HG03066 (cell line): ENCODE data around the gene ITPR1.

ENCODE experiments used
- ATAC-seq: cut with Tn5 transposase; IDR thresholded peaks from one replicate; pipeline ENCODE4 v1.9.1; 2021; ENCODE audit warnings: low read depth; ENCODE audit not compliant: unreplicated experiment

ITPR1 gene

DNA sequence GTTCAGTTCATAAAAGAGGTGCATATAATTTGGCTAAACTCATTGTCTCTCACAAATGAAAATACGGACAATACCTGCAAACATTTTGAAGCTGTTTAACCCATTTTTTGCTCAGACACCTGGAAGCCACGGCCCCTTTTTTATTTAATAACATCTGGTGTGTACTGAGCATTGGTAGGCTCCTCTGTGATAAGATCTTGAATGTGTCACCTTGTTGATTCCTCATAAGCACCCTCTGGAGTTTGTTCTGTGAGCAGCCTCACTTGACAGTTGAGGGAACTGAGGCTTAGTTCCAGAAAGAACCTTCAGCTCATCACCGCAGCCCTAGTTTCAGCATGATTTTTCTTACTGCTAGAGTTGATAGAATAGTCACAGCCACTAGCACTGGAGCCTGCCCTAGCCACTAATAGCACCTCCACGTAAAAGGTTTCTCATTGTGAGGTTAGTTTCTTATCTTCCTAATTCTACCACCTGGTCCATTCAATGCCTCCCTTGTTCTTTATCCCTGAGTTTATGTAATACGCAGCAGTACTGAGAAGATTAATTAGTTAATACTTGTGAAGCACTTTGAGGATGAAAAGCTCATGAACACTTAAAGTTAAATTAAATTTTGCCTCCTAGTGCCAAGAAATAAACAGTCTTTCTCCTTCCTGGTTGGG, 71.9 kb downstream of the ITPR1 start:
- no peak for ATAC-seq

DNA sequence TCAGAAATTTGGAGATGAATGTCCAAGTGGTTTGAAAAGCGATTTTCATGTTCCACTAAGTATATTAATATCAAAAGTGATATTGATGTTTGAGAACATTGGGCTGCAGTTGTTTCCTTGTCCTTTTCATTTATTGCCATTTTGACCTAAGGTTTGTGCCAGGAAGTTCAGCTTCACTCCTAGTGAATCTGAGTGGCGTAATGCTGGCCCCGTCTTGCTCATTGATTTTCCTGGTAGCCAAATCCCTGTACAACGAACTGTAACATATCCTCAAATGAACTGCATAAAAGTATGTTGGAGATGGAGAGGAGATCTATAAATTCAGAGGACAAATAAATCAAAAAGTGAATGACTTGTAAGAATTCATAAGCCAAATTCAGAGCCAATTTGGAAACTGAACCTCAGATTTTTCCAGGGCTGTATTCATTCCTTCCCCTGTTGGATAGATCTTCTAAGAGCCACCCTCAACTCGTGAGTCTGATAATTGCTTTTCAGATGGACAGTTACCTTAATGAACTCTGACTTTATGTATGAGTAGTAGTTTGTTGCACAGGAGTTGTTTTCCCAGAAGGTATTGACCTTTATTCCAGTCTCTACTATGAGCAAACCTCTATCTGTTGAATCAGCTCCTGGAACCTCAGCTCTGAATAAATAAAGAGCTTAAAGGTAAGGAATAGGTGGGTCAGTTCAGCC, 72.8 kb downstream of the ITPR1 start:
- no peak for ATAC-seq

DNA sequence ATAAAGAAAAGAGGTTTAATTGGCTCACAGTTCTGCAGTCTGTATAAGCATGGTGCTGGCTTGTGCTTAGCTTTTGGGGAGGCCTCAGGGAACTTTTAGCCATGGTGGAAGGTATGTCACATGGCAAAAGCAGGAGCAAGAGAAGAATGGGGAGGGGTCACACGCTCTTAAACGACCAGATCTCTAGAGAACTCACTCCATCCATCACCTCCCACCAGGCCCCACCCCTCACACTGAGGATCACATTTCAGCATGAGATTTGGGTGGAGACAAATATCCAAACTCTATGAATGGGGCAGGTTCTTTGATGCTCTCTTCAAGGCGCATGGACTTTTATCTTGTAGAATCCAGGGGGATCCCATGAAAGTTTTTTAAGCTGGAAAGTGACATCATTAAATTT, 75.7 kb downstream of the ITPR1 start:
- ATAC-seq: no peak

DNA sequence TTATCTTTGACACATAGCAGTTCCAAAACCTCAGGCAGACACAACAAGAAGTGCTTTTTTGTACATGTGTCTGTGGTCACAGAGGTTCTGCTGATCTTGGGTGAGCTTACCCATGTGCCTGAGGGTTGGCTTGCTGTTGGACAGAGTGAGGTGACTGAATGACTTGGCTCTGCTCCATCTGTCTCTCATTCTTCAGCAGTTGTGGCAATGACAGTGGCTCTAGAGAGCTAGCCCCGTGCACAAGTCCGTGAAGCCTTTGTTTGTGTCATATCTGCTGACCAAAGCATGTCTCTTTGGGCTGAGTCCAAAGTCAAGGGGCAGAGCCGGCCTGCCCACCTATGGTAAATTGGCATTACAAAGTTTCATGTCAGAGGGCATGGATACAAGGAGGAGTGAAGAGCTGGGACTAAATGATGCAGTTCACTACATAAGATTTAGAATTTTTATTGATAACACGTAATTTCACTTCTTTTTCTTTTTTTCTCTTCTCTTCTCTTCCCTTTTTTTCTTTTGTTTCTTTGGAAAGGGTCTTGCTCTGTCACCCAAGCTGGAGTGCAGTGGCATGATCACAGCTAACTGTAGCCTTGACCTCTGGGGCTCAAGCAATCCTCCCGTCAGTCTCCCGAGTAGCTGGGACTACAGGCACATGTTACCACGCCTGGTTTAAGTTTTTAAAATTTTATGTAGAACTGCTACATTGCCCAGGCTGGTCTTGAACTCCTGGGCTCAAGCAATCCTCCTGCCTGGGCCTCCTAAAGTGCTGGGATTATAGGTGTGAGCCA, 77.9 kb downstream of the ITPR1 start:
- no peak for ATAC-seq

DNA sequence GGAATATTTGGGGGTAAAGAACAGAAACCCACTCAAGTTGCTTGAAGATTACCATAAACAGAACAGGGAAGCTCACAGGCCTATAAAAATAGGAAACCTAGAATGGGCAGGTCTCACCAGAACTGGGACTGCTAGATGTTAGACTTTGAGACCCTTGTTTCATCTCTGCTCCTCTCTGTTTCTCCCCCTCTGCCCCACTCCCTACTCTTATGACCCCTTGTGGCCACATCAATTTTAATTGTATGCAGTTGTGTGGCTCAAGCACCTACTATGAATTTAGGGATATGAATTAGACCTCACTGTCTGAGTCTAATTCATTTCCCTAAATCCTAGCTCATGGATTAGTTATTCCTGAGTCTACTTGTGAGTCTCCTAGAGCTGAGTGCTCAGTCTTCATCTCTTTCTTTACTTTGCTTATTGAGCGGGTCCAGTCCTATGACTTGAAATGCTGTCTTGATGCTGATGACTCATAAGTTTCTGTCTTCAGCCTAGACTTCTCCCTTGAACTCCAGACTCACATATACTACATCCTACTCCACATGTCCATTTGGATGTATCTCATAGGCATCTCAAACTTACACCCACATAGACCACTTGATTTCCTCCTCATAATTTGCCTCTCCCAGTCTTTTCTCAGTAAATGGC, 78.7 kb downstream of the ITPR1 start:
- ATAC-seq: no peak

DNA sequence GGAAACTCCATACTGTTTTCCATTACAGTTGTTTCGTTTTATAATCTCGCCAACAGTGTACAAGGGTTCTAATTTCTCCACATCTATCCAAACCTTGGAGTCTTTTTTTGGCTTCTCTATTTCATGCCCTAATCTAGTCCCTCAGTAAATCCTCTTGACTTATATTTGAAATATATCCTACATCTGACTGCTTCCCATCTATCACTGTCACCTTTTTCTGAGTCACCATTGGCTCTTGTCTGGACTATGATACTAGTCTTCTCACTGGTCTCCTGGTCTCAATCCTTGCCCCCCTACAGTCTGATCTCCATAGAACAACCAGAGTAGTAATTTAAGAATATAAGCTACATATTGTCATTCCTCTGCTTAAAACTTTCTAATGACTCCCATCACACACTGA, 80.0 kb downstream of the ITPR1 start:
- no peak for ATAC-seq

DNA sequence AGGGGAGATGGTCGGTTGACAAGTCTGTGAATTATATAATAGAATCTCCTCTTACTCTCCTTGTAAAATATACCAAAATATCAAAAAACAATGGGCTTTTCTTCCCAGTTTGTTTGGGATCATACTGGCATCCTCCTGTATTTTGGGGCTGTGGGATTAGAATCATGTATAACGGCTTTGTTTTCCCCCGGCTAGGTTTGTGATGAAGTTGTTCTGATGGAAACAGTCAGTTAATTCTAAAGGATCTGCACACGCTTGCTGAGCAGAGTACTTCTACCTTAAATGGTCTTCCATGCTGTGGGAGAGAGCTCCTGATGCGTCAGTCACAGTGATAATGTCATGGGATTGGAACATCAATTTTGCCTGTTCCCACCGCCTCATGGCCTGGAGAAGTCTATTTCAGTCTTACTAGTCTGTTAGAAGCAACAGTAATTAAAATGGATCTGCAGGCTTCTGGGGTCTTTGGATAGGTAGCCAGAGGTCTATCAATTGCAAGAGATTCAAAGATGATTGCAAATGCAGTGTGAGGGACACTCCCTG, 81.3 kb downstream of the ITPR1 start:
- no peak for ATAC-seq

DNA sequence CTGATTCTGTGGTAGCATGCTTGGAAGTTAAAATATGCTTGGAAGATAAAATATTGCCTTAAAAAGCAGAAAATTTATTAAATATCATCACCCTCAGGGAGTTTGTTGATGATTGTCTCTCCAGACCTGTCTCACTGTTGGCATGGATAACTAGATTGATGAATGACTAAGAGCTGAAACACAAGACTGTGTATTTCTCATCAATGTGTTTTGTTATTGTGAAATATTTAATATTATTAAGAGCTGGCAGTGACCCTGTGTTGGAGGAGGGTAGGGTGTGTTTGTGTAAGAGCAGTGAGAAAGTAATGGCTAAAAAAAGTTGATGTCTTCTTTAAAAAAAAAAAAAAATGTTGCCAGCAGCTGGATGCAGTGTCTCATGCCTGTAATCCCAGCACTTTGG, 82.2 kb downstream of the ITPR1 start:
- ATAC-seq: no peak

DNA sequence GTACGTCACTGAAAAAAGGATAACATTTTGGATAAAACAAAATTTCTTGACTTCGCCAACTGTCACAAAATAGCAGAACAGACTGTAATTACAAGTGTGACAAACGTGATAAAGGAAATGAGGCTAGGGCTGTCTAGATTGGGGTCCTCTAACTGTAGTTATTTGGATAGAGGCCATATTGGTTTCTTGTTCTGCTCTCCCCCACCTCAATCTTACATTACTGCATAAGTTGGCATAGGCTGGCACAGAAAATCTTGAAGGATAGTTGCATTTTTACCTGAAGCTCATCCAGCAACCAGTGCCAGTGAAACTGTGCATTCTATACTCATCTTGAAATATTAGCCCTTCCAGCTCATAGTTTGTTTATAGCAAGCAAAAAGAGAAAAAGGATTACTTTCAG, 84.6 kb downstream of the ITPR1 start:
- ATAC-seq: no peak

DNA sequence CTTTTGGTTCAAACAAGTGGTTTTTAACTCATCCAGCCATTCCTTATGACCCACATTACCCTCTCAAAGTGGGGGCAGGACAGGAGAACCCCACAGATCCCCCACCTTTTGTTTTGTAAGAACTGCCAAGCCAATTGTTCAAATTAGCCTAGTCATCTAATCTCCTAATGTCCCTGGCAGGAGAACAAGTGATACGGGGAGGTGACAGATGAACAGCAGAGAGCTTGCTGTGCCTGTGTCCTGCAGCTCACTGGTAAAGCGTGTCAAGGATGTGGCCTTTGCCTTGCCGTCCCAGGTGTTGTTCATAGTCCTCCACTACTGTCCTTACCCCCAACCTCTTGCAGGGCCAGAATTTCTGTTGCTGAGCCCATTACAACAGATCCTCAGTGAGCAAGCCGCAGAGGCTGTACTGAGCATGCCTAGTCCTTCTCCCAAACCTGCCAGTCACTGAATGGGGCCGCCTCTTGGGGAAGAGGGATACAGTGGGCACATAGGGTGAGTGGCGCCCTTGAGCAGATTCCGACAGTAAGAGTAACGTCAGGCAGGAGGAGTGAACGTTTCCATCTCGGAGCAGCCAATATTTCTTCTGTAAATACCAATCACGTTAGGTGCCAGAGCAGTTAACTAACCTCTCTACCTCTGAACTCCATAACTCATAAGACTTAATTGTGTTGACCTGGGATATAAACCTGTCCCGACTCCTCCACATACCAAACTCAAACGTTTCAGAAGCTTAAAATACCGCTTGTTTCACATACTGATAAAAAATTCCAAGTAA, 87.4 kb downstream of the ITPR1 start:
- no peak for ATAC-seq

DNA sequence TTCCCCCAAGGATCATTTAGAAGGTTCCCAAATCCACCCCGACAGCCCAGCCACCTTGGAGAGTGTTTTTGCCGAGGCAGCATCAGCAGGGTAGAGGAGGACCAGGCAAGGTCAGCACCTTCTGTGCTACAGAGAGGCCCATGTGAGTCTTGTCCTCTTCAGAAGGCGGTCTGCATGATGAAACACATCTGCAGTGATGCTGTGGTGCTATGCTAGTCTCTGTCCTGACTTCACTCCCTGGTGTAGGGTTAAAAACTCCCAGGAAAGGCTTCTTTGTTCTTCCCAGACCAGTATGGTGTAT, 87.9 kb downstream of the ITPR1 start:
- no peak for ATAC-seq

DNA sequence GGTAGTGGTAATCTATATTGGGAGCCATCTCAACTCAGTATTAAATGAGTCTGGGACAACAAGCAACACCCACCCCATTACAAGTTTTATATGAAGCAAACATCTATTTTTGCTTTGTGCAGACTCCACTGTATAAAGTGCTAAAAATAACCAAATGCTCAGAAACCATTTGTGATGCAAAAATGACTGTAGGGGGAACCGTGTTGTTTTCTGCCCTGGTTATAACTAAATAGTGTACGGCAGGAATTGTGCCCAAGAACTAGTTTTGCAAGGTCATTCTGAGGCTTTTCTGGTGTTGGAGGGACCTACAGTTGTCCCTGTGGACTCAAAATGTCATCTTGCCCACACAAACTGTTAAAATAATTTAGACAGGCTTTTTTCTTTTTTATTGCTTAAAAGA, 88.3 kb downstream of the ITPR1 start:
- no peak for ATAC-seq

DNA sequence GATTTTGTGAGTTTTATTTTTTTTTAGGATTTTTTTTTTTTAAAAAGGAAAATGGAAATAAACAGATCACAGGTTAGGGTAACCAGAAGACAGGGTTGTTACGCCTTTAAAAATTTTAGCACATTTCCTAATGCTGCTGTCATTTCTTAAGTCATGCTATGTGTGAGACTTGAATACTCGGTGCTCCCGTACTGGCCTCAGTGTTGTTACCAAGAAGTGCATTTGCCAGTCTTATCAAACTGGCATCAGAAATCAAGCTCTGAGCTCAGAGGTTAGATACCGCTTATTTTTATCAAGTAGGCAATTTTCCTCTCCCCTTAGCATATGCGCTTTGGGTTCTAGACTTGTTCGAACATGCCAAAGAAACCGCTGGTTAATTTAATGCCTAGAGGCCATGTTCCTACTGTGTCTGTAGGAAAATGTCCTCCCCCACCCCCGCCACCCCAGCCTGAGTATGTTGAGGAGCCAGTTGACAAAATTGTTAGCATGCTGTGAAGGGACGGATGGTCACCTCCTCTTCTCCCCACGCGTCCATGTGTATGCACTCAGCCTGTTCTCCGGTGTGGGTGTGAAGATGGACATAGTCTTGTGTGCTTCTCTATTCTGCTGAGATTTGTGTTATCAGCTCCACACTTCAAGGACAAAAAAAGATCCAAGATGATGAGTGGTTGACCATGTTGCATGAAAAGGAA, 88.9 kb downstream of the ITPR1 start:
- no peak for ATAC-seq

DNA sequence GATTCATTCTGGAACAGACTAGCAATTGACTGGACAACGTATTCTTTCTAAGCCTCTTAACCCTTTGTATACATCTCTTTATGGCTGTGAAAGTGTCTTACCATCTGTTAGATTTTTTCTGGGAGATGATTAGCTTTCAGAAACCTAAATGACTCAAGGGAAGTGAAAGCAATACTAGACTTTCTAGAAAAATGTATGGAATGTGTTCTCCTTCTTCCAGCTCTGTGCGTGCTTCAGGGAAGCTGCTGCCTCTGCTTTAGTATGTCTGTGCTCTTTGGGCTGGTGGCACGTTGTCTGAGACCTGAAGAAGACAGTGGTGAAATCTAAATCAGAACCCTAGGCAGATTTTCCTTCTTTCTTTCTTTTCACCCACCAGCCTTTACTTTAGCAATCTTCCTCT, 89.5 kb downstream of the ITPR1 start:
- no peak for ATAC-seq

DNA sequence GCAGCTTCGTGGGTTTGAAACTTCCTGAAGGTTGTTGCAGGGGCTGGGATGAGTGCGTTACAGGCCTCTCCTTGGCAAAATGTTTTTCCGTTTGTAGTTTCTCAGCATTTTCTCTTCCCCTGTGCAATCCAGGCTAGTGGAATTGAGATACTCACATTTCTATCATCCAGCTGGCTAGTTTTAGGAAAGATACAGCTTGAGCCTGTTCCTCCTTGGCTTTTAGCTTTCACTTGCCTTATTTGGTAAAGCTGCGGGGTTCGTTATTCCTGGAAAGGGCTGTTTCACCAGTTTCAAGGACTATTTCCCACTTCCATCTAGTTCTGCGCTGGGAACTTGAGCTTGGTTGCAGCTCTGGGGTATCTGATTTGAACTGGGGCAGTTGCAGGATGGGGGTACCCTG, 90.3 kb downstream of the ITPR1 start:
- ATAC-seq: no peak

DNA sequence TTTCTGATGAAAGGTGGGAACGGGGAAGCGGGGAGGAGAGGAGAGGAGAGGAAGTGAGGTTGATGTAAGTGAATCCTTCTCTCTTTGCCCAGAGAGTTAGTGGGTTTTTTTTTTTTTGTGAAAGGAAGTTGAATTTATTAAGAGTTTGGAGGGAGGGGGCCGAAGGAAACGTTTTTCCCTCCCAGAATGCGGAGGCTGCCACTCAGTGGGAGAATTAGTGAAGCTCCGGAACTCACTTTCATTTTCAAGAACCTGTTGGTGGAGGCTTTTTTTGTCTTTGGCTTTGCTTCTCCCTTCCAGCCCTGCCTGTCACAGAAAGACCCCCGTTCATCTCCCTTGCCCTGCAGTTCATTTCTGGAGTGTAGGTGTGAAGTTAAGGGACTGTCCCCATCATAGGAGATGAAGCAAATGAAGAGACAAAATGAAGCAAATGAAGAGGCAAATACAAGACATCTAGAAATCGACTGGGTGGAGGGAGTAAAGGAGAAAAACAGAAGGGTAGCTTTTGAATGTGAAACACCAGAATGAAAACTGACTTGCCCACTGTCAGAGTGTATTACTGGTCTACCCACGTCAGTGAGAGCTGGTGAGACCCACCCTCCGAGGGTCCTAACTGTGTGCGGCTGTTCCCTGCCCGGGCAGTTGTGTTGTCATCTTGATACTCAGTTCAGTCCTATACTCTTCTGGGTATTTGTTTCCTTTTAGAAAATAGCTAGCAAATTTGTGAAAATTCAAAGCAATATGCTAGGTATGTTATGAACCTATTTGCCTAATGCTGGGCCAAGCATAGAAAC, 91.5 kb downstream of the ITPR1 start:
- ATAC-seq: peak; percentile 40

DNA sequence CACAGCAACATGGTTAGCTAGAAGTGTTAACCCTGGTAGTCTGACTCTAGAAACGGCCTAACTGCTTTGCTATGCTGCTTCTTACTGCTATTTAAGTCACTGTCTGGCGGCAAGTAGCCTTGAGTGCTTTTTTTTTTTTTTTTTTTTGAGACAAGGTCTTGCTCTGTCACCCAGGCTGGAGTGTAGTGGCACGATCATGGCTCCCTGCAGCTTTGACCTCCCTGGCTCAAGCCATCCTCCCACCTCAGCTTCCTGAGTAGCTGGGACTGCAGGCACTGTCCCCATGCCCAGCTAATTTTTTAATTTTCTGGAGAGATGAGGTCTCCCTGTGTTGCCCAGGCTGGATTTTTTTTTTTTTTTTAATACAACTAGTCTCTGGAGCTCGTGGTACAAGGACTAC, 93.2 kb downstream of the ITPR1 start:
- ATAC-seq: no peak

DNA sequence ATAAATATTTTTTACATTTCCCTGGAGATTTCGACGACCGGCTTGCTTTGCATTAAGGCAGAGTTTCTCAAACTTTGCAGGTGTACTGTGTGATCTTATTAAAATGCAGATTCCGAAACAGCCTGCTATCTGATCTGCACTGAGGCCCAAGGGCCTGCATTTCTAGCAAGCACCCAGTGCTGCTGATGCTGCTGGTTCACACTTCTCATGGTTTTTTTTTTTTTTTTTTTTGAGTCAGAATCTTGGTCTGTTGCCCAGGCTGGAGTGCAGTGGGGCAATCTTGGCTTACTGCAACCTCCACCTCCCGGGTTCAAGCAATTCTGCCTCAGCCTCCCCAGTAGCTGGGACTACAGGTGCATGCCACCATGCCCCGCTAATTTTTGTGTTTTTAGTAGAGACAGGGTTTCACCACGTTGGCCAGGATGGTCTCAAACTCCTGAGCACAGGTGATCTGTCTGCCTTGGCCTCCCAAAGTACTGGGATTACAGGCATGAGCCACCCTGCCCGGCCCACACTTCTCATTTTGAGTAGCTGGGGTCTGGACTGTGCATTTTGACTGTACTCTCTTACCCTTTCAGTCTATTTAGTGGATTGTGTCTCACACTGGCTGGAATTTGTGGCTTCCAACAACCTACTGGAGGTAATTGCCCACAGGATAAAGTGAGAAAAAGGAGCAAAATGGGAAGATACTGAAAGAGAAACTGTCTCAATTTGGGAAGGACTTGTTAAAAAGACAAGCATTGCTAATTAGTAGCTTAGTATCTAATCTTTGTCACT, 94.1 kb downstream of the ITPR1 start:
- no peak for ATAC-seq

DNA sequence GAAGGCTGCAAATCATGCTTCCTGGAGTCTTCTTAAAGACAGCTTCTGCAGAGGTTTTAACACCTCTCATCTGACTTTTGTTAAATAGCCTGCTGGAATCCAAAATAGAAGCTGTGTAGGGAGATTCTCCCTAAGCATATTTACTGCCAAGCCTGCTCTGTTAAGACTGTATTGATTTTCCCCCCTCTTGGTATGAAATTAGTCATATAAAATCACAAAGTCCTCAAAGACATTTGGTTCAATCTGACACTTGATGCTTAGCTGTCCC, 94.6 kb downstream of the ITPR1 start:
- no peak for ATAC-seq
